OCI-LY1 (cell line): Measurements from ENCODE around the gene EXT2.

Source experiments
- H2AFZ ChIP-seq: fragments of 200-600 bp; sonication (generic), shearing (Covaris generic); 2 replicates; pipeline ENCODE4 v1.6.0; 2014; ENCODE audit warnings: antibody characterized with exemption, mild to moderate bottlenecking, low read length
- H3F3A ChIP-seq: fragments of 200-600 bp; sonication (generic), shearing (Covaris generic); 2 replicates; pipeline ENCODE4 v1.6.0; 2014; ENCODE audit warnings: mild to moderate bottlenecking, antibody characterized with exemption, low read length, moderate library complexity; ENCODE audit not compliant: insufficient read depth
- H3K27ac ChIP-seq: fragments of 200-600 bp; sonication (generic); 2 replicates; pipeline ENCODE4 v1.5.1; 2014; ENCODE audit warnings: low read length, mixed run types, mild to moderate bottlenecking, low read depth; ENCODE audit not compliant: poor library complexity, severe bottlenecking
- H3K27me3 ChIP-seq: fragments of 200-600 bp; sonication (generic); 2 replicates; pipeline ENCODE4 v1.6.0; 2014; ENCODE audit warnings: antibody characterized with exemption, mild to moderate bottlenecking, low read length, moderate library complexity; ENCODE audit not compliant: insufficient read depth
- H3K36me3 ChIP-seq: fragments of 200-600 bp; sonication (generic); 2 replicates; pipeline ENCODE4 v1.6.1; 2014; ENCODE audit warnings: mild to moderate bottlenecking, antibody characterized with exemption, low read length, moderate library complexity, mixed read lengths; ENCODE audit not compliant: insufficient read depth
- H3K4me1 ChIP-seq: fragments of 200-600 bp; sonication (generic); 2 replicates; pipeline ENCODE4 v1.5.1; 2014; ENCODE audit warnings: mild to moderate bottlenecking, low read length, moderate library complexity; ENCODE audit not compliant: insufficient read depth, severe bottlenecking
- H3K4me2 ChIP-seq: fragments of 200-600 bp; sonication (generic), shearing (Covaris generic); 2 replicates; pipeline ENCODE4 v1.6.1; 2014; ENCODE audit warnings: low read length
- H3K4me3 ChIP-seq: fragments of 200-600 bp; sonication (generic); 2 replicates; pipeline ENCODE4 v1.5.1; 2014; ENCODE audit warnings: low read length, low read depth, mild to moderate bottlenecking, mixed read lengths; ENCODE audit not compliant: poor library complexity, severe bottlenecking
- H3K79me2 ChIP-seq: fragments of 200-600 bp; shearing (Covaris generic); 2 replicates; pipeline ENCODE4 v1.6.1; 2016; ENCODE audit warnings: mixed run types, low read length, mixed read lengths; ENCODE audit not compliant: insufficient read depth
- H3K9ac ChIP-seq: fragments of 200-600 bp; sonication (generic), shearing (Covaris generic); 2 replicates; pipeline ENCODE4 v1.6.1; 2014; ENCODE audit warnings: mild to moderate bottlenecking, low read length, mixed read lengths
- H3K9me2 ChIP-seq: fragments of 200-600 bp; sonication (generic), shearing (Covaris generic); 2 replicates; pipeline ENCODE4 v1.6.1; 2014; ENCODE audit warnings: low read depth, mild to moderate bottlenecking, low read length, mixed read lengths
- H3K9me3 ChIP-seq: fragments of 200-600 bp; shearing (Covaris generic); 2 replicates; pipeline ENCODE4 v1.6.1; 2014; ENCODE audit warnings: low read length, mixed read lengths
- H4K20me1 ChIP-seq: fragments of 200-600 bp; sonication (generic), shearing (Covaris generic); 2 replicates; pipeline ENCODE4 v1.6.0; 2016; ENCODE audit warnings: mild to moderate bottlenecking, low read length; ENCODE audit not compliant: insufficient read depth
- EZH2 ChIP-seq: fragments of 200-600 bp; sonication (generic), shearing (Covaris generic); IDR thresholded peaks from 2 replicates; pipeline ENCODE4 v1.8.0; 2017; ENCODE audit warnings: borderline replicate concordance, mixed run types, mild to moderate bottlenecking, antibody characterized with exemption, low read length, moderate library complexity, mixed read lengths
- TF ChIP-seq, protein P1 (sequence below): fragments of 200-600 bp; sonication (generic), shearing (Covaris generic); IDR thresholded peaks from 2 replicates; pipeline ENCODE4 v1.5.1; 2017; ENCODE audit warnings: mild to moderate bottlenecking, antibody characterized with exemption, low read length, moderate library complexity, mixed read lengths

The EXT2 gene

DNA sequence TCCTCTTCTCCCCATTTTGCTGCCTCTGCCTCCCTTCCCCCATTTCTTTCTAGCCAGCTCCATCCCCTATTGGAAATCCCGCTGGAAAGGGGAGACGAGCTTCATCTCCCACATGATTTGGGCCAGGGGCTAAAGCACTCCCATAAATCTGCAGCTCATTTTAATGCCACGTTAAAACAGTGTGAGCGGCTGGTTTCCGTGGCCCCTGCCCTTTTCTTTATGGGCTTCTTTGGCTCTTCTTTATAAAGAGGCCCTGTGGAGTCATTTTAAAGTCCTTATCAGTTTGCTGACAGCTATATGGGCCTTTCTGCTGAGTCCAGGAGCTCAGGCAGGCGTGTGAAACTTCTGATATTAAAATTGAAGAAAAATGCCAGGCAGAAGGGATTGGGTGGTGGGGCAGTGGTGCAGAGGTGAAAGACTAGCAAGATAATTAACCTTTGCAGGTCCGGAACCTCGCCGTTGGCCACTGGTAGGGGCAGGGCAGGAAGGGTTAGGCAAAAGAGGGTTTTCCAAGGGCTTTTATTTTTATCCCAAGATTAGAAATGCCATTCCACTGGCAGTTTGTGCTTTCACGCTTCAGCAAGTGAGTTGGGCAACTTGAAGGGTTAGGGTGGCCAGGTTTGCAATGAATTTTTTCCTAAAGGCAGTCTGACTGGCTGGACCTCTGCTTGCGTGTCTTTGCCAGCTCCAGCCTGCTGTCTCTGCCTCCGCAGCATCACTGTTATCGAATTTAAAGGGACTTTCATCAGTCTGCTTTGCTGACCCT, 44.3 kb downstream of the EXT2 start:
- Histone ChIP-seq H2AFZ (no peak overlapping the region), H3K27me3 (no peaks in the 10 kb centered on the region), H3K9ac (no peak overlapping the region), H3K27ac (no peak overlapping the region), H3K36me3 (no peaks in the 10 kb centered on the region), H3K4me3 (no peak overlapping the region), H4K20me1 (no peaks in the 10 kb centered on the region), H3K79me2 (no peaks in the 10 kb centered on the region), H3K4me2 (no peak overlapping the region), H3K9me2 (no peaks in the 10 kb centered on the region), H3K9me3 (no peaks in the 10 kb centered on the region), H3K4me1 (no peaks in the 10 kb centered on the region), H3F3A (no peaks in the 10 kb centered on the region)
- TF ChIP-seq, protein P1, sequence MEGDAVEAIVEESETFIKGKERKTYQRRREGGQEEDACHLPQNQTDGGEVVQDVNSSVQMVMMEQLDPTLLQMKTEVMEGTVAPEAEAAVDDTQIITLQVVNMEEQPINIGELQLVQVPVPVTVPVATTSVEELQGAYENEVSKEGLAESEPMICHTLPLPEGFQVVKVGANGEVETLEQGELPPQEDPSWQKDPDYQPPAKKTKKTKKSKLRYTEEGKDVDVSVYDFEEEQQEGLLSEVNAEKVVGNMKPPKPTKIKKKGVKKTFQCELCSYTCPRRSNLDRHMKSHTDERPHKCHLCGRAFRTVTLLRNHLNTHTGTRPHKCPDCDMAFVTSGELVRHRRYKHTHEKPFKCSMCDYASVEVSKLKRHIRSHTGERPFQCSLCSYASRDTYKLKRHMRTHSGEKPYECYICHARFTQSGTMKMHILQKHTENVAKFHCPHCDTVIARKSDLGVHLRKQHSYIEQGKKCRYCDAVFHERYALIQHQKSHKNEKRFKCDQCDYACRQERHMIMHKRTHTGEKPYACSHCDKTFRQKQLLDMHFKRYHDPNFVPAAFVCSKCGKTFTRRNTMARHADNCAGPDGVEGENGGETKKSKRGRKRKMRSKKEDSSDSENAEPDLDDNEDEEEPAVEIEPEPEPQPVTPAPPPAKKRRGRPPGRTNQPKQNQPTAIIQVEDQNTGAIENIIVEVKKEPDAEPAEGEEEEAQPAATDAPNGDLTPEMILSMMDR, result no peak
- no peak for TF ChIP-seq EZH2

DNA sequence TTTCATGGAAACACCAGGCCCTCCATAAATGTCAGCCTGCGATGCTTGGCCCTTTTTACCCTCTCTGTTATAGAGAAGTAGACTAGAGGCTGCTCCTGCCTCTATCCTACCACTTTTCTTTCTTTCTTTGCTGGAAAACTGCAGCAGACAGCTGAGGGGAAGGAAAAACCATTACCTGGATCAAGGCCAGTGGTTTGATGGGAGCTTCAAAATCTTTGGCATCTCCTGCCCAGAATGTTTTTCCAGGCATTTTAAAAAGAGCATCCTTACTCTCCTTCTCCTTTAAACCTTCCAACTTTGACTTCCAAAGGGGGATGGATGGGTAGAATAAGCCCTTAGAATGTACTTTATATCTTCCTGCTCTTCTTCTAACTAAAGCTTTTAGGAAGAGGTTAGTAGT, 44.9 kb downstream of the EXT2 start:
- no peak overlapping the region for H3K4me2 ChIP-seq
- H3F3A ChIP-seq, result no peaks in the 10 kb centered on the region
- no peak overlapping the region for H3K4me3 ChIP-seq
- no peaks in the 10 kb centered on the region for H3K4me1 ChIP-seq
- H3K79me2 ChIP-seq, result no peaks in the 10 kb centered on the region
- H3K9me2 ChIP-seq, result no peaks in the 10 kb centered on the region
- no peak overlapping the region for H3K9ac ChIP-seq
- H3K27me3 ChIP-seq, result no peaks in the 10 kb centered on the region
- TF ChIP-seq, protein P1, result no peak
- no peak for TF ChIP-seq EZH2
- H3K36me3 ChIP-seq, result no peaks in the 10 kb centered on the region
- no peak overlapping the region for H3K27ac ChIP-seq
- no peaks in the 10 kb centered on the region for H4K20me1 ChIP-seq
- no peaks in the 10 kb centered on the region for H3K9me3 ChIP-seq
- no peak overlapping the region for H2AFZ ChIP-seq

DNA sequence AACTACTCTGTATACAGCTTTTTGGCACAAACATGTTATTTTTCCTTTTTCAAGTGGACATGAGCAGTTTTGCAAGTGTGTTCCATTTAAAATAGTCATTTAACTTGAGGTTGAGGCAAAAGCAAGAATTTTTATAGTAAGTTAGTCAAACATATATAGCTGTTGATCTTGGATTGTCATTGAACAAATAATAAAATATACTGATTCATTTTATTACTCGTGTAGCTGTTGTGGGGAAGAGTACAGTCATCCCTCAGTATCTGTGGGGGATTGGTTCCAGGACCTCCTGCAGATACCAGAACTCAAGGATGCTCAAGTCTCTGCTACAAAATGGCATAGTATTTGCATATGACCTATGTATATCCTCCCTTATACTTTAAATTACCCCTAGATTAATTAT, 45.3 kb downstream of the EXT2 start:
- Histone ChIP-seq H2AFZ (no peak overlapping the region), H3K4me1 (no peaks in the 10 kb centered on the region), H3F3A (no peaks in the 10 kb centered on the region), H4K20me1 (no peaks in the 10 kb centered on the region), H3K4me3 (no peak overlapping the region), H3K9me2 (no peaks in the 10 kb centered on the region), H3K4me2 (no peak overlapping the region), H3K27ac (no peak overlapping the region), H3K36me3 (no peaks in the 10 kb centered on the region), H3K9ac (no peak overlapping the region), H3K9me3 (no peaks in the 10 kb centered on the region), H3K27me3 (no peaks in the 10 kb centered on the region), H3K79me2 (no peaks in the 10 kb centered on the region)
- TF ChIP-seq, protein P1, result no peak
- no peak for TF ChIP-seq EZH2
